Mesodermal cell (in vitro differentiated cells): ENCODE measurements around the gene MBNL3.

Experiments
- H3K27ac ChIP-seq: 2 replicates; pipeline ENCODE4 v1.7.0; 2013; ENCODE audit warnings: mild to moderate bottlenecking, low read depth, low read length, moderate library complexity; ENCODE audit not compliant: severe bottlenecking
- H3K36me3 ChIP-seq: 2 replicates; pipeline ENCODE4 v1.7.1; 2013; ENCODE audit warnings: mild to moderate bottlenecking, low read length, moderate library complexity; ENCODE audit not compliant: control insufficient read depth, insufficient read depth
- H3K4me1 ChIP-seq: one replicate; pipeline ENCODE4 v1.7.1; 2013; ENCODE audit warnings: mild to moderate bottlenecking, low read length; ENCODE audit not compliant: insufficient read depth, control insufficient read depth, poor library complexity, severe bottlenecking
- H3K4me3 ChIP-seq: 2 replicates; pipeline ENCODE4 v1.7.0; 2013; ENCODE audit warnings: low read length, control low read depth, mild to moderate bottlenecking; ENCODE audit not compliant: insufficient read depth, poor library complexity, severe bottlenecking; ENCODE audit errors: extremely low read depth
- H3K9me3 ChIP-seq: 2 replicates; pipeline ENCODE4 v1.7.1; 2013; ENCODE audit warnings: mild to moderate bottlenecking, low read length, moderate library complexity; ENCODE audit not compliant: control insufficient read depth
- WGBS, 2 experiments: methylation state at CpG; one replicate each; pipeline ENCODE4 v1.1.5; 2013; ENCODE audit warnings: missing lambda C conversion rate in 2 of 2; ENCODE audit not compliant: insufficient coverage in 2 of 2; 5-methylcytosine and 5-hydroxymethylcytosine counted together

MBNL3 gene

GRCh38 chrX:132480581-132481203 is 8.1 kb downstream of the MBNL3 start:
- Histone ChIP-seq H3K9me3 (no peaks in the 10 kb centered on the region), H3K36me3 (no peaks in the 10 kb centered on the region), H3K4me1 (peaks cover 13% of the 10 kb centered on the region), H3K4me3 (no peak overlapping the region), H3K27ac (peak overlapping the region; percentile 59)
- WGBS, 2 experiments, result 20% methylated on average over 1 of the region's 6 CpGs; no CpG with 5 or more reads in 1 of the 2 experiments

DNA sequence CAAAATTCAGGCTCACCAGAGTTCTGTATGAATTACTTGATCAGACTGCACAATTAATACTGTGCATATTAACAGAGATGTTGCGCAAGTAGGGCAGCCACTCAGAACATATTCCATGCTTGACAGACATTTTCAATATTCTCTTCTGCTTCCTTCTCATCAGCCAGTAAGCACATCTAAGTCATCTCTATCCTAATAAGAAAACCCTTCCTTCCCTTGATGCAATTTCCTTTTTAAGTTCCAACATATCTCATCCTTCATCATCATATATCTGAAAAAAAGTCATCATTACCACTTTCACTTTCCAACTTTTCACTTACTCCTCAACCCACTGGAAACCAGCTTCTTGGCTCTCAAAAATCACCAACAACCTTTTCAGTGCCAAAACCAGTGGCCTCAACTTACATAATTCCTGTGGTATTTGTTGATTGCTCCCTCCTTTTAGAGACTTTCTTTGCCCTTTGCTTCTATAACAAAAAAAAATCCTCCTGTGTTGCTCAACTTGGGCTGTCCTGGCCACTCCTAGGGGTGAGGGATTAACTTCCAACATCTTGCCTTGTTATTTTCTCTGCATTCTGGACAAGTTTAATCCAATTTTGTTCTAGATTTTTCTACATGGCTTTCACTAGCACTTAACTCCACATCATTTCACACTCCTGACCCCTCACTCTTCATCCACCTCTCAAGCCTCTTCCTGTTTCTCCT is 14.1 kb downstream of the MBNL3 start:
- Histone ChIP-seq H3K36me3 (no peaks in the 10 kb centered on the region), H3K4me1 (no peaks in the 10 kb centered on the region), H3K9me3 (no peaks in the 10 kb centered on the region), H3K4me3 (no peak overlapping the region), H3K27ac (no peak overlapping the region)
- WGBS, 2 experiments, result 100% methylated on average over 1 of the region's 1 CpG; no CpG with 5 or more reads in 1 of the 2 experiments

DNA sequence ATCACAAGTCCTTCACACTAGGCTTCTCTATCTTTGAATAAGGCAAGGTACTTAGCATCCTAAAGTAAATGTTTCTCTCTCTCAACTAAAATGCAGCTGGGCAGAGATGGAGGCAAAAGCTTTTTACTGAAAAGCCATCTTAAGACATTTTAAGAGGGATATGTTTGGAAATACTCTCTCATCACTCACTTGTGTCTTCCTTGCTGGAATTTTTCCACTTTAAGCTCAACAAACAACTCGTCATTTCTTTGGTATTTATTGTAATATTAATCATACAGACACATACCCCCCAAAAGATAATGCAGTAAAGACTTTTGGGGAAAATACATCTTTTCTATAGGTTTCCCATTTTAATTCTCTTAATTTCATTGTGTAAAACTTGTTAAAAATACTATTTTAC is 16.4 kb downstream of the MBNL3 start:
- Histone ChIP-seq H3K27ac (no peak overlapping the region), H3K36me3 (no peaks in the 10 kb centered on the region), H3K4me1 (no peaks in the 10 kb centered on the region), H3K9me3 (no peaks in the 10 kb centered on the region), H3K4me3 (no peak overlapping the region)
- no CpG with 5 or more reads among the region's 1 CpG for WGBS, 2 experiments

DNA sequence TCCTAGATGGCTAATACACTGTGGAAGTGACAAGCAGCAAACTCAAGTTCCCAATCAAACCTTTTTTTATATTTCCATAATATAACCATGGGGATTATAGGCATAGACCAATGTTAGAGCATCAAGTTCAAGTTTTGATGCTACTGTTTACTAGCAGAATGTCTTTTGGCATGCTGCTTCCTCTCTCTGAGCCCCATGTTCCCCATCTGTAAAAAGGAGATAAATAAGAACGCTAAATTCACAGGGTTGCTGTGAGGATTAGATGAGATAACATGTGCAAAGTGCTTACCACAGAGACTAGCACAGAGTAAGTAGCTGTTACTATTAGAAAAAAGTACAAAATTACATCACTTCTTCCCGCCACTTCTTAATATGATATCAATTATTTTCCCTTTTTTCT is 18.0 kb downstream of the MBNL3 start:
- no CpG with 5 or more reads among the region's 2 CpGs for WGBS, 2 experiments
- no peaks in the 10 kb centered on the region for H3K36me3 ChIP-seq
- no peak overlapping the region for H3K27ac ChIP-seq
- H3K9me3 ChIP-seq, result no peaks in the 10 kb centered on the region
- H3K4me1 ChIP-seq, result no peaks in the 10 kb centered on the region
- H3K4me3 ChIP-seq, result no peak overlapping the region

GRCh38 chrX:132470179-132470578 is 18.7 kb downstream of the MBNL3 start:
- Histone ChIP-seq H3K27ac (no peak overlapping the region), H3K4me1 (no peaks in the 10 kb centered on the region), H3K9me3 (no peaks in the 10 kb centered on the region), H3K36me3 (no peaks in the 10 kb centered on the region), H3K4me3 (no peak overlapping the region)
- WGBS, 2 experiments, result no CpG with 5 or more reads among the region's 1 CpG

- Histone ChIP-seq H3K9me3 (no peaks in the 10 kb centered on the region), H3K4me1 (no peaks in the 10 kb centered on the region), H3K27ac (no peak overlapping the region), H3K36me3 (no peaks in the 10 kb centered on the region), H3K4me3 (no peak overlapping the region)
- no CpG with 5 or more reads among the region's 3 CpGs for WGBS, 2 experiments
Observed at GRCh38 chrX:132468454-132468853, 20.4 kb downstream of the MBNL3 start.

DNA sequence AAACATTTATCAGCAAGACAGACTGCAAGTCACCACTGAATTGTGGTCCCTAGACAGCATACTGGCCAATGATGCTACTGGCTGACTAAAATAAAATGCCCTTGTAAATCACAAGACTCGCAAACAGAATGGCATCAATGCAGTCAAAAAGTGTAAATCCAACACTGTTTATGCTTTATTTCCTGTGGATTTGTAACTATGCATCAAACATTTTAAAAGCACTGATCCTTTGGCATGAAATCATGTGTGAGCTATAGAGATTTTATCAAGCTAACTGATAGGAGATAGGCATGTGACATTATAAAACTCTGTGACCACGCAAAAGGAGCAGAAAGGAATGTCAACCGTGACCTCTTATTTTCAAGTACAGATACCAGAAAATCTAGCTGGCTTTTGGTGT is 20.8 kb downstream of the MBNL3 start:
- Histone ChIP-seq H3K36me3 (no peaks in the 10 kb centered on the region), H3K4me1 (no peaks in the 10 kb centered on the region), H3K9me3 (no peaks in the 10 kb centered on the region), H3K27ac (no peak overlapping the region), H3K4me3 (no peak overlapping the region)
- WGBS, 2 experiments, result no CpG with 5 or more reads among the region's 3 CpGs

DNA sequence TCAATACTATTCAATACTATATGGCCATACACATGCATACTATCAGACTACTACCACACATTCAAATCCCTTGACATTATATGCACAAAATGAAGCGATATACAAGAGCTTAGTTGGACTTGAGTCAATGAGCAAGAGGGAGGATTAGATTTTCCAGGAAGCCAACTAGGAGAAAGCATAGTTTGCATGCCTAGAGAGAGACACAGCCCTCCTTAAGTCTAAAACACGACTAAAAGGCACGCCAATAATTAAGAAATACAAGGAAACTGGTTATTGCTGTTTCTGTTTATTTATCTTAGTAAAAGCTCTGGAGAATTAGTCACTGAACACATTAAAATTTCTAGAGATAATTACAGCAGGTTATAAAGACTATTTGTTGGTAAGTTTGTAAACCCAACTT is 21.8 kb downstream of the MBNL3 start:
- WGBS, 2 experiments, result no CpG with 5 or more reads among the region's 3 CpGs
- Histone ChIP-seq H3K27ac (no peak overlapping the region), H3K9me3 (no peaks in the 10 kb centered on the region), H3K4me1 (no peaks in the 10 kb centered on the region), H3K36me3 (no peaks in the 10 kb centered on the region), H3K4me3 (no peak overlapping the region)

DNA sequence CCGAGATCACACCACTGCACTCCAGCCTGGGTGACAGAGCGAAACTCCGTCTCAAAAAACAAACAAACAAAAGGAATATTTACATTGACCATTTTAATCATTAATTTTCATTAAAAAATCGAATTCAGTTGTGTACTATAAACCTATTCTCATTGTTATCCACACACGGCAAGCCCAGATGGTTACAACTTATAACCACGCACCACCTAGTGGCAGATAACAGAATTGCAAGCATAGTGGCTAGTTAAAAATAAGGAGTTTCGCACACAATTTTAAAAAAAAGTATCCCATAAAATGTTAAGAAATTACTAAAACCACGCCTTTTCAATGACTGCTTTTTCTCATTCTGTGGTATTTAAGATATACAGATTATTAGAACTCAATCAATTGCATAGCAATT is 25.4 kb downstream of the MBNL3 start:
- Histone ChIP-seq H3K36me3 (no peaks in the 10 kb centered on the region), H3K27ac (no peak overlapping the region), H3K4me1 (no peaks in the 10 kb centered on the region), H3K4me3 (no peak overlapping the region), H3K9me3 (no peaks in the 10 kb centered on the region)
- no CpG with 5 or more reads among the region's 8 CpGs for WGBS, 2 experiments

DNA sequence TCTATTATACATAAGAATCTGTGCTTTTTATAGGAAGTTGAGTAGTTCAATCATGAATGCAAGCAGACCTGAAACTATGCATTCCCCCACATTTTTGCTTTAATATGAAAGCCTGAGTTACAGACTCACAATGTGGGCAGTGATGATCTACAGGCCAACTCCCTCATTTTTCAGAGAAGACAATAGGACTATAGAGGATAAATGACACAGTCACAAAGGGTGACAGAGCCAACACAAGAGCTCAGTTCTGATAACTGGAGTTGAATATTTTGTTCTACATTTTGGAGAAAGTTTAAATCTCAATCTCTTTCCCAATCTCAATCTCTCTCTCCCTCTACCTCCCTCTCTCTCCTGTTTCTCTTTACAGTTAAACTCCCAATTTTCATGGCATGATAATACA is 27.0 kb downstream of the MBNL3 start:
- no peaks in the 10 kb centered on the region for H3K4me1 ChIP-seq
- H3K36me3 ChIP-seq, result no peaks in the 10 kb centered on the region
- no peaks in the 10 kb centered on the region for H3K9me3 ChIP-seq
- H3K4me3 ChIP-seq, result no peak overlapping the region
- no peak overlapping the region for H3K27ac ChIP-seq

DNA sequence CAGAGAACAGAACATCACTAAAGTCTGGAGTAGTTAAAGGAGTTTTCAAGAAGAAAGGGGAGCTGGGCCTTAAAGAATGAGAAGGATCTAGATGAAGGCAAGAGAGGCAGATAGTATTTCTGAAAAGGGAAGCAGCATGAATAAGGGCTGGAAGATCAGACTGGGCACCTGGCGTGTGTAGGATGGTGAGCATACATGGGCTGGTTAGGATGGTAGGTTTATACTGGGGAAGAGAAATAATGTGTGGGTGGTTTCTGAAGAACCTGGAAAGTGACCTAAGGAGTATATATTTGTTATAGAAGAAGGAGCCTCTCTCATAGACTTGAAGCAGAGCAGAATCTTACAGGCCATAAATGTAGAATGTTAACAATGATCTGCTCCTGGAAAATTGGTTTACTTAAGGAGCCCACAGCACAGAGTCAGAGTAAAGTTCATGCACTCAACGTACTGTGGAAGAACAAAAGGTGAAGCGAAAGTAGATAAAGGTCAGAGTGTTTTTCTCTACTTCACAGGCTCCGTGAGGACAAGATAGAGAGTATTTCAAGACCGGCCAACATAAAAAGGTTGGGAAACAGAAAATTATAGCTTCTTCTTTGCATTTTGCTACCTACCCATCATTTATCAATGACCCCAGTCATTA is 35.8 kb downstream of the MBNL3 start:
- H3K4me3 ChIP-seq, result no peak overlapping the region
- 90 to 100% methylated on average over 1 to 2 of the region's 5 CpGs for WGBS, 2 experiments
- no peaks in the 10 kb centered on the region for H3K9me3 ChIP-seq
- H3K27ac ChIP-seq, result no peak overlapping the region
- no peaks in the 10 kb centered on the region for H3K36me3 ChIP-seq
- H3K4me1 ChIP-seq, result no peaks in the 10 kb centered on the region
